ENCODE data around the gene MCHR1.

DNA sequence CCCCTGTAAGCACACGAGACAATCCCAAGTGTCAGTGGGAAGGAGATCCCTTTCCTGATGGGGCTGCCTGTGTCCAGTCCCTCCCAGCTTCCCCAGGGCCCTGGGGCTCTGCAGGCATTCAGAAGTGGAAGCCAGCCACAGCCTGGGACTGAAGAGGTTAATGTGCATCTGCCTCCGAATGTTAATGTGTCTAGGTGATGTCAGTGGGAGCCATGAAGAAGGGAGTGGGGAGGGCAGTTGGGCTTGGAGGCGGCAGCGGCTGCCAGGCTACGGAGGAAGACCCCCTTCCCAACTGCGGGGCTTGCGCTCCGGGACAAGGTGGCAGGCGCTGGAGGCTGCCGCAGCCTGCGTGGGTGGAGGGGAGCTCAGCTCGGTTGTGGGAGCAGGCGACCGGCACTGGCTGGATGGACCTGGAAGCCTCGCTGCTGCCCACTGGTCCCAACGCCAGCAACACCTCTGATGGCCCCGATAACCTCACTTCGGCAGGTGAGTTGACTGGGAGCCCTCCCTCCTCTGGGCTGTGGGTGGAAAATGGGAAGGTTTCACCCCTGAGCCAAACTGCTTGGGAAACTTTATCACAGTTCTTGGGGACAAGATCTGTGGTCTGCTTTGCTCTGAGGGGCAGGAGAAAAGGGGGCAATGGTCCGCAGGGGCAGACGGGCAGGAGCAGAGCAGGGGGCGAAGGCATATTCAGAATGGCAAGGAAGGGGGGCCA, at the start of gene MCHR1:
- TF ChIP-seq, protein P1, sequence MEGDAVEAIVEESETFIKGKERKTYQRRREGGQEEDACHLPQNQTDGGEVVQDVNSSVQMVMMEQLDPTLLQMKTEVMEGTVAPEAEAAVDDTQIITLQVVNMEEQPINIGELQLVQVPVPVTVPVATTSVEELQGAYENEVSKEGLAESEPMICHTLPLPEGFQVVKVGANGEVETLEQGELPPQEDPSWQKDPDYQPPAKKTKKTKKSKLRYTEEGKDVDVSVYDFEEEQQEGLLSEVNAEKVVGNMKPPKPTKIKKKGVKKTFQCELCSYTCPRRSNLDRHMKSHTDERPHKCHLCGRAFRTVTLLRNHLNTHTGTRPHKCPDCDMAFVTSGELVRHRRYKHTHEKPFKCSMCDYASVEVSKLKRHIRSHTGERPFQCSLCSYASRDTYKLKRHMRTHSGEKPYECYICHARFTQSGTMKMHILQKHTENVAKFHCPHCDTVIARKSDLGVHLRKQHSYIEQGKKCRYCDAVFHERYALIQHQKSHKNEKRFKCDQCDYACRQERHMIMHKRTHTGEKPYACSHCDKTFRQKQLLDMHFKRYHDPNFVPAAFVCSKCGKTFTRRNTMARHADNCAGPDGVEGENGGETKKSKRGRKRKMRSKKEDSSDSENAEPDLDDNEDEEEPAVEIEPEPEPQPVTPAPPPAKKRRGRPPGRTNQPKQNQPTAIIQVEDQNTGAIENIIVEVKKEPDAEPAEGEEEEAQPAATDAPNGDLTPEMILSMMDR (IDR thresholded peaks at IDR 0.05): no peak
- TF ChIP-seq POLR2AphosphoS5 (IDR thresholded peaks at IDR 0.05) (no peak), EP300 (IDR thresholded peaks at IDR 0.05) (no peak), POLR2A (IDR thresholded peaks at IDR 0.05) (no peak)
